ENCODE results near the gene CYP1B1.

Gene CYP1B1

DNA sequence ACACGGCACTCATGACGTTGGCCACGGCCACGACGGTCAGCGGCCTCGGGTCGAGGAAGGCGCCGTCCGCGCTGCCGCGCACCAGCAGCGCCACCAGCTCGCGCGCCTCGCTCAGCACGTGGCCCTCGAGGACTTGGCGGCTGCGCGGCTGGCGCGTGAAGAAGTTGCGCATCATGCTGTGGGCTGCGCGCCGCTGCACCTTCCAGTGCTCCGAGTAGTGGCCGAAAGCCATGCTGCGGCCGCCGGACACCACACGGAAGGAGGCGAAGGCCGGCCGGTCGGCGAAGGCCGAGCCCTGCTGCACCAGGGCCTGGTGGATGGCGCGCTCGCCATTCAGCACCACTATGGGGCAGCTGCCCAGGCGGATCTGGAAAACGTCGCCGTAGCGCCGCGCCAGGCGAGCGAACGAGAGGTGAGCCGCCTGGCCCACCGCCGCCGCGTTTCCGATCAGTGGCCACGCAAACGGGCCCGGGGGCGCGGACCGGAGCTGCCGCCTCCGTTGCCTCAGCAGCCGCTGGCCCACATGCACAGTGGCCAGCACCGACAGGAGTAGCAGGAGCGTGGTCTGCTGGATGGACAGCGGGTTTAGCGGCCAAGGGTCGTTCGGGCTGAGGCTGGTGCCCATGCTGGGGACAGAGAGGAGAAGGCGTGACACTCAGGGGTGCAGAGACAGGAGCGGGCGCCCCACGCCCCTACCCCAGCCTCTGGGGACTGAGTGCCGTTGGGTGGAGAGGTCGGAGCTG lies 1.0 kb downstream of the CYP1B1 start:
- DNase-seq = peak; percentile 64

- DNase-seq = peak; percentile 40
These were observed 1.7 kb downstream of the CYP1B1 start for GRCh38 chr2:38074058-38074763.

DNA sequence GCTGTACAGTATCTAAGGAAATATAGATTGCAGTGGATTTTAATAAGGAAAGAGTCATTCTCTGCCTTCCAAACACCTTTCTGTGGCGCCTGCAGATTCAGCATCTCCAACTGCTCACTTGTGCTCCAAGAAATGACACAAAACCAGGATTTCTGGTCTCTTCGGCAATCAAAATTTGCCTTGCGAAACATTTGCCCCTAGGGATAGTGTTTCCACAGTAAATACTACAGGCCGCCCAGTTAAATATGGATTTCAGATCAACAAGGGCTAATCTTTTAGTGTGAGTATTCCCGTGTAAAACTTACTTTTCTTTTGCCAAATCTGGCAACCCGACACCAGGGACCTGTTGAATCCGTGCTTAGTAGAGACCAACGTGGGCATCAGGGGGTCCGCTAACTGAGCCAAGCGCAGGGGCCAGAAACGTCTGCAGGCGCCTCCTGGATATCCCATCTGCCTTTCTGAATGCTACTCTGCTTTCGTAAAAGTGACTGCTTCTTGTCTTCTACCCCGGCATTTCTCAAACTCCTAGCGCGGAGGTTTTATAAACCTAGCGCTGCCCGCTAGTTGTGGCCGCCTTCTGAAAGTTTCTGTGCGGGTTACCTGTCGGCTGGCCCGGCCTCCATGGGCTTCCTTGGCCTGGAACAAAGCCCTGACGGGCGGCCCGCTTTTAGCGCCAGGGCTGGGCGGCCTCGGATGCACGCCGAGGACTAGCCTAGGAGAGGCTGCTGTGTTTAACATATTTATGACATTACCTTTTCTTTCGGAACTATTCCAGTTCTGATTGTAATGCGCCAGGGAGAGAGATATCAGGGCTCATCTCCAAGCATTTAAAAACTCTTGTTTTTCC lies 2.5 kb downstream of the CYP1B1 start:
- no peak for DNase-seq

DNA sequence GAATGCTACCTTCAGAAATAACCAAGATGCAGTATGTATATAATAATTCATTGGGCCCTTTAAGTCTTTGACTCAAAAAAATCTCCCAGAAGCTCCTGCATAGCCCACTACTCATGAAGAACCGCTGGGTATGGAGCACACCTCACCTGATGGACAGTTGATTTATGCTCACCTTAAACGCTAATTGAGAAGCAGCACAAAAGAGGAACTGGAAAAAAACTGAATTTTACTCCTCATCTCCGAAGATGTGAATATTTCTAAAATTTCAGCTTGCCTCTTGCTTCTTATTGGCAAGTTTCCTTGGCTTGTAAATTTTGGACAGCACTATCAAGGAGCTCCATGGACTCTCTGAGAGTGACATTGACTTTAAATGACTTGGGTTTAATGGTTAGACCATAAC lies 5.5 kb downstream of the CYP1B1 start:
- DNase-seq = no peak

- DNase-seq = no peak
These were observed 7.7 kb downstream of the CYP1B1 start for GRCh38 chr2:38068234-38068633.

- no peak for DNase-seq
These were observed 9.4 kb downstream of the CYP1B1 start for GRCh38 chr2:38066421-38067115.

DNA sequence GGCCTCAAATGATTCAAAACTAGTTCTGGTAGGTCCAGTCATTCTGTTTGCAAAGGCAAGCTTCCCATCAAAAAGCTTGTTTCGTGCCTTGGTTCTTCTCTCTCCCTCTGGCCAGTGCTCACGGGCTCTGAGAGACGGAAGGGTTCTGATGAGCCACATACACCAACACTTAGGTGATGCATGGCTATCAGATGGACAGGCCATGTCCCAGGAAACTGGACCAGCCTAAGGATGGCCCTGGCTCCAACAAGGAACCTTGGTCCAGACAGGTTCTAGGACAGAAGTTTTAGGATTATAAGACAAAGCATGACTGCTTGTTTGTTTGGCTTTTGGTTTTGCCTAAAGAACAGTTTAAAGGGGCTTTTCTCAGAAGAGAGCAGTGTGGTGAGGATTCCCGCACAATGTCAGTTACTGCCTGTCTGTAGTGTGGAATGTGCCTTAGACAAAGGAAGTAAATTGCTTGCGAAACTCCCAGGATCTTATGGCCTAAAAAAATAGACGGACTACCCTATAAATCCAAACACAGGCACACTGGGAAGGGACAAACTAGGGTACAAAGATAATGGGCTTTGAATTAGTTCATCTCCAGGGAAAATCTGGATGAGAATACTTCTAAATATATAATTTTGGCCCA lies 10.3 kb downstream of the CYP1B1 start:
- DNase-seq = no peak

GRCh38 chr2:38064801-38065501 lies 11.0 kb downstream of the CYP1B1 start:
- DNase-seq = peak; percentile 80

DNA sequence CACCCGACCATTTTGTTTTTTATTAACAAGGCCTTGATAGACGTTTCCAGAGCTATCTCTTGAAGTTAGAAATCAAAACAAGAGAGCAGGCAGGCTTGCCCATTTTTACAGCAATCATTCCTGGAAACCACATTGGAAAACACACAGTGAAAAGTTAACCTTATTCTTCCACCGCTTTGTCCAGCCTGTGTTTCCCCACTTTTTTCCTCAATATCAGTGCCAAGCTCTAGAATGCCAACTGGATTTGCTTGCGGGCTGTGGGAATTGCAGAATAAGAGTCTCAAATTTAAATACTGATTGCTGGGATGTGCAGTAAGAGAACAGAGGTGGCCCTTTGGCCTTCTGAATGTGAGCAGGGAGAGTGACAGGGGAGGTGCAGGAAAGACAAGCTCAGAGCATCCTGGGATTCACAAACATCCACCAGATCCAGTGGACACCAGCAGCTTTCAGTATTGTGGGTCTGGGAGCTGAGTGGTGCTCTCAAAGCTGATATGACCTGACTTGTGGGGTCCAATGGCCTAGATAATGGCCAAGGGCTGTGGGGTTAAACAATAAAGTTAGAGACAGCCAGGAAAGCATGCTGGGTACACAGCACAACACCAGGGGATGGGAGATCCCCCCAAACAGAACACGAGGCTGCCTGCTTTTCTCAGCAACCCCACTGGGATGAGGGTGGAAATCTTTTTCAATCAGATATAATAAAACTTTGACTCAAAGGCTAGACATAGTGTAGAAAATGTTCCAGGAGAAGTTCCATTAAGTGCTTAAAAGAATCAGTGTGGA lies 15.5 kb downstream of the CYP1B1 start:
- DNase-seq = no peak

DNA sequence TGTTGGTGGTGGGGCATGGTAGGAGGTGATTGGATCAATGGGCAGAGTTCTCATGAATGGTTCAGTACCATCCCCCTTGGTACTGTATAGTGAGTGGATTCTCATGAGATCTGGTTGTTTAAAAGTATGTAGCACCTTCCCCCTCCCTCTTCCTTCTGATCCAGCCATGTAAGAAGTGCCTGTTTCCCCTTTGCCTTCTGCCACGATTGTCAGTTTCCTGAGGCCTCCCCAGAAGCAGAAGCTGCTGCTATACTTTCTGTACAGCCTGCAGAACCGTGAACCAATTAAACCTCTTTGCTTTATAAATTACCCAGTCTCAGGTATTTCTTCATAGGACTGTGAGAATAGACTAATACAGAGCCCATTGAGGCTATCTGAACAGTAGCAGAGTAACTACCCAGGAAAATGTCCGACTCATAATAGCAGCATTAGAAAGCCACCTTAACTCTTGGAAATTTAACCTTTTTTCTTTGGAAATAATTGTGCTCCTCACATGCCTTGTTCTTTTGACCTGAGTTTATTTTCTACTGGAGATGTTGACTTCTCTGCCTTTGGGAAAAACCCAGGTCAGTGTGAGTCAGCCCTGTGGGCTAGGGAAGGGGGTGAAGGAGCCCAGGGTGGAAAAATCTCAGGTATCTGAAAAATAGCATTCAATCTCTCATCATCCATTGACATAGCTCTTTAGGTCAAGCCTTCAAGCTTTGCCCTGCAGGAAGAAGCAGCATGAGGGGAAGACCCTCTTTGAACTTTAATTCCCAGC lies 18.1 kb downstream of the CYP1B1 start:
- peak; percentile 32 for DNase-seq

GRCh38 chr2:38056216-38056615 lies 19.7 kb downstream of the CYP1B1 start:
- DNase-seq = no peak

GRCh38 chr2:38045811-38046210 lies 30.1 kb downstream of the CYP1B1 start:
- DNase-seq = no peak

DNA sequence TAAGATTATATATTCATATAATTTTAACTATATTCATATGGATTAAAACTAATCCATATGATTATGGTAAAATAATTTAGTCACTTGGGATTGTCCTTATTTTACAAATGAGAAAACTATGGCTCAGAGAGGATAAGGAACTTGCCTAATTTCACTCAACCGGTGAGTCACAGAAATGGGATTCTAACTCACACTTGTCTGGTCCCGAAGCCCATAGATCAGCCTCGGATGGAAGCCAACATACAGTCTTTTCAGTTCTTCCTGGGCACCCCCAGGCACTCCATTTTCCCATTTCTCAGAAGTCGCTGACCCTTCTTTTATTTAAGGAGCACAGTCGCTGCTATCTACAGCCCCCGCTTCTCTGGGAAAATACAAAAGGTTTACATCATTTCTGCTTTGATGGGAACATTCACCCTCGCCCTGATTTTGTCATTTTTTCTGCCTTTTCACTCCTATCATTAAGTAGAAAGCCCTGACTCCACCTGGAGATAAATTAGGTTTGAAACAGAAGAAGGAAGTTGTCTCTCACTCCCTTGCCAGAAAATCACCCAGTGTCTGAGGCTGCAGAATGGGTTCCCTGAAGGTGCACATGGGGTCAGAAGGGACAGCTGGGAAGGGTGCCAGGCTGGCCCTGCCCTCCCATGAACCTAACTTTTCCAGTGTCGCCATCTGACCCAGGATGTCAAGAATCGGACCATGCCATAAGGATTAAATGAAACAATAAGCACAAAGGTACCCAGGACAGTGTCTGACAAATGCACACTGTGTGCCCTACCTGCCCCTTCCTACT lies 36.6 kb downstream of the CYP1B1 start:
- peak; percentile 84 for DNase-seq

DNA sequence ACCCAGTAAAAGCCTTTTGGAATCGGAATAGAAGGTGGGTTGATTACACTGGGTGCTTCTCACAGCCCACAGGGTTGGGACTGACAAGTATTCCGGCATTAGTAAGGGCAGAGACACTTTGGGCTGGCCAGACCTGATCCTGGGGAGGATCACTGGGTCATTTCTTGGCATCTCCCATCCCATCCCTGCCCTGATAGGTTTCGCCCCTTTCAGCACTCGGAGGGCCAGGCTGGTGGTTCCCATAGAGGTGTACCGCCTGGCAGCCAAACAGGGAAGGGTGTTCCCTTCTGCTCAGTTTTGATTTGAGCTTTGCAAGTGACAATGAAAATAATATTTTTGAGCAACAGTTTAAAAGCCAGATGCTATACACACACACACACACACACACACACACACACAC lies 37.3 kb downstream of the CYP1B1 start:
- no peak for DNase-seq

DNA sequence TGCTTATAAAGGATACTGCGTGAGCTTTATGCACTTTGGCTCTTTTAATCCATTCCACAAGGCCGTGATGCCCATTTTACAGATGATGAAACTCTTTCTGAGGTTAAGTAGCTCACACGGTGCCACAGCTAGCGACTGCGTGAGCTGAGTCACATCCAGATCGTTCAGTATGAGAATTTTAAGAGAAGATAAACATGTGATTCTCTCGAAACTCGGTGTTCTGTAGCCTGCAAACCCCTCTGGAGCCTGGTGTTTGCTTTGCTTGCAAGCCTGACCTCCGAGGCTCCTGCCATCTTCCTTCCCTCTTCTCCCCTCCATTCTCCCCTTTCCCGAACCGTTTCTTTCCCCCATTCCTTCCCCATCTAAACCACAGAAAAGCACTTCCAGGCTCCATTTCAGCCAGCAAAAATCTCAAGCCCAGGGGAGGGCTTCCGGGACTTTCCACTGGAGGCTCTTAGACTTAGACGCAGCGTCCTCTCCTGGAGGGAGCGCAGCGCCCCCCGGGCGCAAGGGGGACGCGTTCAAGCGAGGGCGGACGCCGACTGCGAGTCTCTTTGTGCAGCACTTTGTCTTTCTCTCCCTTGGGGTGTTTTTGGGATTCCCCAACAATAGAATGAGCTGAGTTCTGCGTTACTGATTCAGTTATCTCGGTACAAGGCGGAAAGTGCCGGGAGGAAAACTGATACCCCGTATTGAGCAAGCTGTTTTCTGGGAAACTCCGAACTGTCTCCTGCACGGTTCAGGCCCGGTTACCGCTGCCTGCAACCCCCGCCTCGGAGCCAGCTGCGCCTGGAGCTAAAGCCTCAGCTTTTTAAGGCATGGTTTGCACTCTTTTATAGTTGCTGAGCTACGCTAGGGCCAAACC lies 38.0 kb downstream of the CYP1B1 start:
- DNase-seq = peak; percentile 81

DNA sequence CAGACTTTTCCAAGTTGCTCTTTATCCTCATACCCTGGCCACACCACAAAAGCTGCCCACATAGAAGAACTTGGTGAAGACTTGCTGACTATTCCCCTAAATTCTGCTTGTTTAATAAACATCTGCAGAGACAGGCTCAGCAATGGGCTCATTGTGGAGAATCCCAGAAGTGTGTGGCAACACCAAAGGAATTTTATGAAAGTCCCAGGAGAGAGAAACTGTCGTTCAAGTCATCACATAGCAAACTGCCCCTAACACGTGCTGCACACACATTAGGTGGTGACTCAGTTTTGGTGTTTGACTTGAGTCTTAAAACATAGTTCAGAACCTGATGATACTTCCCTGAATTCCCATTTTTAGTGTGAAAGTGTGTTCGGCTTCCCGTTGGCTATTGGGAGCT lies 38.6 kb downstream of the CYP1B1 start:
- DNase-seq = peak; percentile 37

DNA sequence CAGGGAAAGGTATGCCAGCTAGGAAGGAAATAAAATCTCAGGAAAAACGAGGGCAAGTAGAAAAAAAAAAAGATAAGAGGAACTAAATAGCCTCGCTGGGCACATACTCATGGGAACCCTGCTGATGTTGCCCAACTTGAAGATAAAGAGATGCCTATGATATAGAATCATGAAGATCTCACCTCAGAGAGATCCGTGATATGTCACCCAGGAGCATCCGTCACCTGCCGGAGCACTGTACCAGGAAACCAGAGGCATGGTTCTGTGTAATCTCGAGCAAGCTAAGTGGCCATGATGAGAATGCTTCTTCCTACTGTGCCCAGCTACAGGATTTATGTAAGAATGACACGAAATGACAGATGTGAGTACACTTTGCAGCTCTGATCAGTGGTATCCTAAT lies 40.0 kb downstream of the CYP1B1 start:
- no peak for DNase-seq

DNA sequence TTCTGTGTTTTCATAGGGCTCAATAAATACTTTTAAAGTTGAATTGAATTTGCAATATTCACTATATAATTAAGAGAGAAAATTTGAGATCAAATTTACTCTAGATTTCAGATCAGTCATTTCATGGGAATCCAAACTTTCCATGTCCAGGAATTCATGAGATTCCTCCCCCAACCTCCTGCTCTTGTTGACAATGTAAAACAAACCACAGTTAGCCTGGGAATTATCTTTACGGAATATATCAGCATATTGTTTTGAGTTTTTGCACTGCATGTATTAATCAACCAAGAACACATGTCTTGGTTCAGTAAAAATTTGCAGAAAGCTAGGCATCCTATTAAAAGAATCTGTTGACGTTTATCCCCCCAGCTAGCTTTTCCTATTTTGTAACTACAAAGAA lies 42.3 kb downstream of the CYP1B1 start:
- no peak for DNase-seq

All from inflammatory macrophage treated with lipopolysaccharide for 4 hours (primary cell).